Lower leg skin (tissue), 3 donors: Measurements from ENCODE around the gene RAB40B.
A peak's percentile ranks its signal among the peaks of the same experiment; 100 is the strongest.

Experiments used
- CTCF ChIP-seq, 3 donors: fragments of 450-650 bp; IDR thresholded peaks; one replicate each; pipeline ENCODE4 v1.5.1; 2016; ENCODE audit warnings: antibody characterized with exemption in 3 of 3, mild to moderate bottlenecking in 3 of 3, moderate library complexity in 2 of 3
- POLR2A ChIP-seq, 2 donors: fragments of 450-650 bp; IDR thresholded peaks; one replicate each; pipeline ENCODE4 v1.6.1; 2016 to 2017; ENCODE audit warnings: antibody characterized with exemption in 2 of 2, mild to moderate bottlenecking in 1 of 2, moderate library complexity in 1 of 2

- TF ChIP-seq POLR2A (IDR thresholded peaks at IDR 0.05) (no peak), CTCF (IDR thresholded peaks at IDR 0.05) (peak in 1 of 3 donors; percentile 7)
Observed at GRCh38 chr17:82737967-82738877, 39.7 kb upstream of the RAB40B start.
